Measurements from ENCODE around the gene ZAR1L.
"Not testable (repeated sequence)": the region's sequence is repeated elsewhere in the genome, so short reads cannot be mapped to it uniquely, and the experiment has no call there.

ZAR1L gene, protein sequence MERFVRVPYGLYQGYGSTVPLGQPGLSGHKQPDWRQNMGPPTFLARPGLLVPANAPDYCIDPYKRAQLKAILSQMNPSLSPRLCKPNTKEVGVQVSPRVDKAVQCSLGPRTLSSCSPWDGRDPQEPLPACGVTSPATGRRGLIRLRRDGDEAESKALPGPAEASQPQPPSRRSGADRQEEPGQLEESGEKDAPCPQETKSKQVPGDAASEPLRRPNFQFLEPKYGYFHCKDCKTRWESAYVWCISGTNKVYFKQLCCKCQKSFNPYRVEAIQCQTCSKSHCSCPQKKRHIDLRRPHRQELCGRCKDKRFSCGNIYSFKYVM

DNA sequence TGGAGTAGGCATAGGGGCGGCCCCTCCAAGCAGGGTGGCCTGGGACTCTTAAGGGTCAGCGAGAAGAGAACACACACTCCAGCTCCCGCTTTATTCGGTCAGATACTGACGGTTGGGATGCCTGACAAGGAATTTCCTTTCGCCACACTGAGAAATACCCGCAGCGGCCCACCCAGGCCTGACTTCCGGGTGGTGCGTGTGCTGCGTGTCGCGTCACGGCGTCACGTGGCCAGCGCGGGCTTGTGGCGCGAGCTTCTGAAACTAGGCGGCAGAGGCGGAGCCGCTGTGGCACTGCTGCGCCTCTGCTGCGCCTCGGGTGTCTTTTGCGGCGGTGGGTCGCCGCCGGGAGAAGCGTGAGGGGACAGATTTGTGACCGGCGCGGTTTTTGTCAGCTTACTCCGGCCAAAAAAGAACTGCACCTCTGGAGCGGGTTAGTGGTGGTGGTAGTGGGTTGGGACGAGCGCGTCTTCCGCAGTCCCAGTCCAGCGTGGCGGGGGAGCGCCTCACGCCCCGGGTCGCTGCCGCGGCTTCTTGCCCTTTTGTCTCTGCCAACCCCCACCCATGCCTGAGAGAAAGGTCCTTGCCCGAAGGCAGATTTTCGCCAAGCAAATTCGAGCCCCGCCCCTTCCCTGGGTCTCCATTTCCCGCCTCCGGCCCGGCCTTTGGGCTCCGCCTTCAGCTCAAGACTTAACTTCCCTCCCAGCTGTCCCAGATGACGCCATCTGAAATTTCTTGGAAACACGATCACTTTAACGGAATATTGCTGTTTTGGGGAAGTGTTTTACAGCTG lies at the start of gene ZAR1L, which contains the start of gene BRCA2:
Gene ZAR1L (minus strand): TSS at position 126 of the 790 bp plus-strand sequence. CDS start 3,438 bp downstream, outside the sequence.
Gene BRCA2 (plus strand): TSS at position 271 of the 790 bp plus-strand sequence. CDS start 953 bp downstream, outside the sequence.
- peak; percentile 58 for DNase-seq

DNA sequence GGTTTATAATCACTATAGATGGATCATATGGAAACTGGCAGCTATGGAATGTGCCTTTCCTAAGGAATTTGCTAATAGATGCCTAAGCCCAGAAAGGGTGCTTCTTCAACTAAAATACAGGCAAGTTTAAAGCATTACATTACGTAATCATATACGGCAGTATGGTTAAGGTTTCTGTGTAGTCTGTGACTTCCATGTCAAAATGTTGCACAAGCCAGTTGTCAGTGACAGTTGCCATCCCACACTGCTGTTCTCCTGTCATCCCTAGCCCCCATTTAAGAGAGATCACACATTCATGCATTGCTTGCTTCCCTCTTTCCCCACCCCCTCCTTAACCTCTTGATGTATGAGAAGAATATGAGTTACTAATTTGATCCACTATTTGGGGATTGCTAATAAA lies 47.4 kb upstream of the ZAR1L start:
- DNase-seq, result no peak

DNA sequence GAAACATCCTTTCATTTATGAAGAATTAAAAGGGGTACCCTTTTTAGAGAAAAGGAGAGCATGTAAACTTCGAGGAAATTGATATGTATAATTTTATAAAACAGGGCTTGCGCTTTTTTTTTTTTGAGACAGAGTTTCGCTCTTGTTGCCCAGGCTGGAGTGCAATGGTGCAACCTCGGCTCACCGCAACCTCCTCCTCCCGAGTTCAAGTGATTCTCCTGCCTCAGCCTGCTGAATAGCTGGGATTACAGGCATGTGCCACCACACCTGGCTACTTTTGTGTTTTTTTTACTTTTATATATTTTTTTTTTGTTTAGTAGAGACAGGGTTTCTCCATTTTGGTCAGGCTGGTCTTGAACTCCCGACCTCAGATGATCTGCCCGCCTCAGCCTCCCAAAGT lies 40.8 kb upstream of the ZAR1L start:
- DNase-seq, result not testable (repeated sequence)

DNA sequence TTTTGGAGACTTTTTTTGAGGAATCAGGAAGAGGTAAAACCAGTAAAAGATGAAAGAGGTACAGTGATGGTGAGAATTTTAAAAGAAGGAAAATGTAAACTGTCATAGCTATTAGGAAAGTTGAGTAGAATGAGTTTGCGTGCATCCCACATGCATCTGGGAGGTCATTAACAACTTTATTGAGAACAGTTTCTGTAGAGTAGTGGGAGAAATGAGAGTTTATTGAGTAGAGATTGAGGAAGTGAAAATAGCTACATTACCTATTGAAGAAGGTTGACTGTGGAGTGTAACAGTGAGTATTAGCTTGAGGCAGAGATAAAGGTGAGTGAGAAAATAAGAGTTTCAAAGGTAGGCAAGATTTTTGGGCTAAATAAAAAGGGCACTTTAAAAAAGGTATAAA lies 38.9 kb upstream of the ZAR1L start:
- DNase-seq, result no peak

DNA sequence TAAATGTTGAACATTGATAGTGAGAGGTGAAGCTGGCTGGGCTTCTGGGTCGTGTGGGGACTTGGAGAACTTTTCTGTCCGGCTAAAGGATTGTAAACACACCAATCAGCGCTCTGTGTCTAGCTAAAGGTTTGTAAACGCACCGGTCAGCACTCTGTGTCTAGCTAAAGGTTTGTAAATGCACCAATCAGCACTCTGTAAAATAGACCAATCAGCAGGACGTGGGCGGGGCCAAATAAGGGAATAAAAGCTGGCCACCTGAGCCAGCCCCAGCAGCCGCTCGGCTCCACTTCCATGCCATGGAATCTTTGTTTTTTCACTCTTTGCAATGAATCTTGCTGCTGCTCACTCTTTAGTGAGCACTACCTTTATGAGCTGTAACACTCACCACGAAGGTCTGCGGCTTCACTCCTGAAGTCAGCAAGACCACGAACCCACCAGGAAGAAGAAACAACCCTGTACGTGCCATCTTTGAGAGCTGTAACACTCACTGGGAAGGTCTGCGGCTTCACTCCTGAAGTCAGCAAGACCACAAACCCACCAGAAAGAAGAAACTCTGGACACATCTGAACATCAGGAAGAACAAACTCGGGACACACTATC lies 35.8 kb upstream of the ZAR1L start:
- not testable (repeated sequence) for DNase-seq

DNA sequence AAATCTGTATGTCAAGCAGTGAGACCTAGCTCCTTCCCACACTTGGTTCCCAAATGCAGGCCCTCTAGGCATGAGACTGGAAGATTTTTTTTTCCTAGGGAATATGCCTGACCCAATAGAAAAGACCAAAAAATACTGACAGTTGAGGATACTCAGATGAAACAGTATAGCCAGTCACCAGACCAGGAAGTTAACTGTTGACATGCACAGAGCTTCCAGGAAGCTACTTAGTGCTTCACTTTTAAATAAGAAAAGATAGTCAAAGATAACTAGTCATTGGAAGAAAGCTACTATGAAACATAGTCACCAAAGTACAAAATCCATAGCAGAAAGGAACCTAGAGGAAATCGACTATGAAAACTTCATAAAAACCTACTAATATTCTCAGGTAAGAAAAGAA lies 32.5 kb upstream of the ZAR1L start:
- DNase-seq, result no peak

DNA sequence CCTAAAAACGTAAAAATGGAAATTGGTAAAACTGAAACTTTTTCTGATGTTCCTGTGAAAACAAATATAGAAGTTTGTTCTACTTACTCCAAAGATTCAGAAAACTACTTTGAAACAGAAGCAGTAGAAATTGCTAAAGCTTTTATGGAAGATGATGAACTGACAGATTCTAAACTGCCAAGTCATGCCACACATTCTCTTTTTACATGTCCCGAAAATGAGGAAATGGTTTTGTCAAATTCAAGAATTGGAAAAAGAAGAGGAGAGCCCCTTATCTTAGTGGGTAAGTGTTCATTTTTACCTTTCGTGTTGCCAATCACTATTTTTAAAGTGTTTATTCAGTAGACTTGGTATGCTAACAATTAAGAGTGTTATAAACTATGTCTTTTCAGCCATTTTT lies 25.8 kb upstream of the ZAR1L start:
- DNase-seq, result no peak

DNA sequence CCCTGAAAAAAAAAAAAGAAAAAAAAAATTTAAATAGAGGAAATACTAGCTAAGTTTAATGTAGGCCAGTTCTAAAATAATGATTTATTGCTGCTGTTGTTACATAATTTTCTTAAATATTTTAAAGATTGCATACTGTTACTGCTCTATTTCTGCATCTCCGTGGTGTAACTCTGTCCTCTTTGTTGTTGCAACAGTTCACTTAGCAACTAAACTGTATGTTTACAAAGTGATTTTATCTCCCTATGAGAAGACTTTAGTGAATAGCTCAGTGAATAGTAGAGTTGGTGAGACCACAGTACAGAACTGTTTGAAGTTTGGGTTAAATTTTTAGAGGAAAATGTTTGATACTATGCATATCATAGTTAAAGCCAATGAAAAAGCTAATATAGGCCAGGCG lies 19.5 kb upstream of the ZAR1L start:
- DNase-seq, result no peak

DNA sequence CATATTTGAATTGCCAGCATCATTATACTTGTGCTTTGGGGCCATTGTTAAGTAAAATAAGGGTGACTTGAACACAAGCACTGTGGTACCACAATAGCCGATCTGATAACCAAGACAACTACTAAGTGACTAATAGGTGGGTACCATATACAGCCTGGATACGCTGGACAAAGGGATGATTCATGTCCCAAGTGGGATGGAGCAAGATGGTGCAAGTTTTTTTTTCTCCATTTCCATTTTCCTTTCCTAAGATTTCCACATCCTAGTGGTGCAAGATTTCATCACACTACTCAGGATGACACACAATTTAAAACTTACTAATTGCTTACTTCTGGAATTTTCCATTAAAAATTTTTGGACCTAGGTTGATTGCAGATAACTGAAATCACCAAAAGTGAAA lies 15.3 kb upstream of the ZAR1L start:
- DNase-seq, result no peak

DNA sequence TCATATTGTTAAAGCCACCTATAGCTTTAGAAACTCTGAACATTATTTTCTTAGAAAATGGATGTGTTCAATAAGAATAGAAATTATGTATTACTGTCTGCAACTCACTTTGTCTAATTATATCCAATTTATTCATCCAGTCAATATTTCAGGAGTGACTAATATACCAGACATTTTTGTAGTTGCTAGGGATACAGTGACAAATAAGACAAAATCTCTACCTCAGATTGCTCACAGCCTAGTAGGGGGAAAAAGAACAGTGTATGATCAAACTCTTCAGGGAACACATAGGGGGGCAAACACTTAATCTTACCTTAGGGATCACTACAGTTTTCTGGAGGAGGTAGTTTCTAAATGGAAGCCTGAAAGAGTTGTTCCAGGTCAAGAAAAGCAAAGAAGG lies 8.7 kb upstream of the ZAR1L start:
- DNase-seq, result no peak

DNA sequence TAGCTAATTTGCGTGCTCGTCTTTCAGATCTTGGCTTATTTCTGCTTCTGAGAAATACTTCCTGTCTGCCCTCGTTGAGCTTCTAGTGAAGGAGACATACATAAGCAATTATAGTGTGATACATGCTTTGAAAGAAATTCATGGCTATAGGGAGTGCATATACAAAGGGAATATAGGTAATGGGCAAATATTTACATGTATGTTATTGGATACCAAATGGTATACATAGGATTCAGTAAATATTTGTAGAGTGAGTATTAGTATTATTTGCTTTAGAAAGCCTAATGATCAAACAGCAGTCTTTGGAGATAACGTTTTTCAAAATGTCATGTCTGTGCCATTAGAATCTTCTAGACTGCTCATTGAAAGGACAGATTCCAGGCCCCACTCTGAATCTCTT lies 5.4 kb upstream of the ZAR1L start:
- DNase-seq, result no peak

DNA sequence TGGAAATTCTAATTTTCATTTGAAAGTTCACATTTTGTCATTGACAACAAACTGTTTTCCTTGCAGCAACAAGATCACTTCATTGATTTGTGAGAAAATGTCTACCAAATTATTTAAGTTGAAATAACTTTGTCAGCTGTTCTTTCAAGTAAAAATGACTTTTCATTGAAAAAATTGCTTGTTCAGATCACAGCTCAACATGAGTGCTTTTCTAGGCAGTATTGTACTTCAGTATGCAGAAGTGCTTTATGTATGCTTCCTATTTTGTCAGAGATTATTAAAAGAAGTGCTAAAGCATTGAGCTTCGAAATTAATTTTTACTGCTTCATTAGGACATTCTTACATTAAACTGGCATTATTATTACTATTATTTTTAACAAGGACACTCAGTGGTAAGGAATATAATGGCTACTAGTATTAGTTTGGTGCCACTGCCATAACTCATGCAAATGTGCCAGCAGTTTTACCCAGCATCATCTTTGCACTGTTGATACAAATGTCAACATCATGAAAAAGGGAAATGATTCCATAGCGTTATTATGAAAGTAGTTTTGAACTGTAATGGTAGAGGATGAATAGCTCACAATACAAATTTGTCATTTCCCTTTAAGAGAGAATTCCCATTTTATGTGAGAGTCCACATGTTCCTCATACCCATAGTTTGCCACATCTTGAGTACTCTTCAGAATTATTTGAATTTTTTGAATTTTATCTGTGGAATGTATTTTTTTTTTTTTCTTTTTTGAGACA lies 2.7 kb upstream of the ZAR1L start:
- no peak for DNase-seq

DNA sequence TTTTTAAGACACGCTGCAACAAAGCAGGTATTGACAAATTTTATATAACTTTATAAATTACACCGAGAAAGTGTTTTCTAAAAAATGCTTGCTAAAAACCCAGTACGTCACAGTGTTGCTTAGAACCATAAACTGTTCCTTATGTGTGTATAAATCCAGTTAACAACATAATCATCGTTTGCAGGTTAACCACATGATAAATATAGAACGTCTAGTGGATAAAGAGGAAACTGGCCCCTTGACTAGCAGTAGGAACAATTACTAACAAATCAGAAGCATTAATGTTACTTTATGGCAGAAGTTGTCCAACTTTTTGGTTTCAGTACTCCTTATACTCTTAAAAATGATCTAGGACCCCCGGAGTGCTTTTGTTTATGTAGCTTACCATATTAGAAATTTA lies 1.3 kb upstream of the ZAR1L start:
- no peak for DNase-seq

DNA sequence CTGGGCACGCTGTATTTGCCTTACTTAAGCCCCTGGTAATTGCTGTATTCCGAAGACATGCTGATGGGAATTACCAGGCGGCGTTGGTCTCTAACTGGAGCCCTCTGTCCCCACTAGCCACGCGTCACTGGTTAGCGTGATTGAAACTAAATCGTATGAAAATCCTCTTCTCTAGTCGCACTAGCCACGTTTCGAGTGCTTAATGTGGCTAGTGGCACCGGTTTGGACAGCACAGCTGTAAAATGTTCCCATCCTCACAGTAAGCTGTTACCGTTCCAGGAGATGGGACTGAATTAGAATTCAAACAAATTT lies 821 bp upstream of the ZAR1L start:
- no peak for DNase-seq

DNA sequence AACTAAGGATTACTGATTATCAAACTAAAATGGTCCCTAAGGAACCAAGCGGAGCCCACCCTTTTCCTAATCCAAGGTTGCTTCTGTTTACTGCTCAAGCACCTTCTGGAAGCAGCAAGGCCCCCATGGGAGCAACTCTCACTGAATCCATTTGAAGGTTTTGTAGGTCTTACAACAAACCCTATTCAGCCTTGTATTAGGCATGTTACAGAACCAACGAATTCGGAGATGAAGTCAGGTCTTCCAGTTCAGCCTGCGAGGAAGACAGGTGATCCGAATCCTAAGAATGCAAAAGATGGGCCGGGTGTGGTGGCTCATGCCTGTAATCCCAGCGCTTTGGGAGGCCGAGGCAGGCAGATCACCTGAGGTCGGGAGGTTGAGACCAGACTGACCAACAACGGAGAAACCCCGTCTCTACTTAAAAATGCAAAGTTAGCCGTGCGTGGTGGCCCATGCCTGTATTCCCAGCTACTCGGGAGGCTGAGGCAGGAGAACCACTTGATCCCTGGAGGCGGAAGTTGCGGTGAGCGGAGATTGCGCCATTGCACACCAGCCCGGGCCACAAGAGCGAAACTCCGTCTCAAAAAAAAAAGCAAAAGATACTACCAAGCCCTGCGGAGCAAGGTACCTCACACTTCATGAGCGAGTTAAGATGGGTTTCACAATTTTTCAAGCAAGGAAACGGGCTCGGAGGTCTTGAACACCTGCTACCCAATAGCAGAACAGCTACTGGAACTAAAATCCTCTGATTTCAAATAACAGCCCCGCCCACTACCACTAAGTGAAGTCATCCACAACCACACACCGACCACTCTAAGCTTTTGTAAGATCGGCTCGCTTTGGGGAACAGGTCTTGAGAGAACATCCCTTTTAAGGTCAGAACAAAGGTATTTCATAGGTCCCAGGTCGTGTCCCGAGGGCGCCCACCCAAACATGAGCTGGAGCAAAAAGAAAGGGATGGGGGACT lies 609 bp downstream of the ZAR1L start:
- no peak for DNase-seq

DNA sequence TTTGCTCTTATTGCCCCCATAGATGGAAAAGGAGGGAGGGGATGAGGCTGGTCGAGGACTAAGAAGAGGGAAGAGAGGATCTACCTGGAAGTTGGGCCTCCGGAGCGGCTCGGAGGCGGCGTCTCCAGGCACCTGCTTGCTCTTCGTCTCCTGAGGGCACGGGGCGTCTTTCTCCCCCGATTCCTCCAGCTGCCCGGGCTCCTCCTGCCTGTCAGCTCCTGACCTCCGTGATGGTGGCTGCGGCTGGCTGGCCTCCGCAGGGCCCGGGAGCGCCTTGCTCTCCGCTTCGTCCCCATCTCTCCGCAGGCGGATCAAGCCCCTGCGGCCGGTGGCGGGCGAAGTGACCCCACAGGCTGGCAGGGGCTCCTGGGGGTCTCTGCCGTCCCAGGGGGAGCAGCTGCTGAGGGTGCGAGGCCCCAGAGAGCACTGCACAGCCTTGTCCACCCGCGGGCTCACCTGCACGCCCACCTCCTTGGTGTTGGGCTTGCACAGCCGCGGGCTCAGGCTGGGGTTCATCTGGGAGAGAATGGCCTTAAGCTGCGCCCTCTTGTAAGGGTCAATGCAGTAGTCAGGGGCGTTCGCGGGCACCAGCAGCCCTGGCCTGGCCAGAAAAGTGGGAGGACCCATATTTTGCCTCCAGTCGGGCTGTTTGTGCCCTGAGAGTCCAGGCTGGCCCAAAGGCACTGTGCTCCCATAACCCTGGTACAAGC lies 3.8 kb downstream of the ZAR1L start:
- DNase-seq, result no peak

DNA sequence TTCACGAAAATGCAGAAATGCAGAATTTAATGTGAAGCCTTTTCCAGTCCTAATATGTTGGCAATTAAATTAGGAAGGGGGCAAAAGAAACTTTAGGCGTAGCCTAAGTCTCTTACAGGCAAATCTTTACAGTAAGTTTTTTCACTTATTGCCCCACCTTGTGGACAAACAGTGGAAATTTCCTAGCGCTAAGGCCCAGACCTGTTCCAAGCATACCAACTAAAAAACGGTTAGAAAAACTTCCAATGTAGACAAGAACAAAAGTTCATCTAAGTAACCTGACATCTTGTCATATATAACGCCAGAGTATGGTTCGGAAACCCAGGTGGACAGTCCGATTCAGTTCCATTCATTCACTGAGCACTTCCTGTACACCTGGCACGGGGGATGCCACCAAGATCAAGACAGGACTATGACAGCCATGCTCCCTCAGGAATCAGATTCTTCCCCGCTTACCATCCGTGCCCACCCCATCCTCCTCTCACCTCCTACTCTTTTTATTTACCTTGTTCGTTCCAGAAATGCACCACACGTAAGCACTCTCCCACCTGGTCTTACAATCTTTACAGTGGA lies 4.9 kb downstream of the ZAR1L start:
- no peak for DNase-seq

DNA sequence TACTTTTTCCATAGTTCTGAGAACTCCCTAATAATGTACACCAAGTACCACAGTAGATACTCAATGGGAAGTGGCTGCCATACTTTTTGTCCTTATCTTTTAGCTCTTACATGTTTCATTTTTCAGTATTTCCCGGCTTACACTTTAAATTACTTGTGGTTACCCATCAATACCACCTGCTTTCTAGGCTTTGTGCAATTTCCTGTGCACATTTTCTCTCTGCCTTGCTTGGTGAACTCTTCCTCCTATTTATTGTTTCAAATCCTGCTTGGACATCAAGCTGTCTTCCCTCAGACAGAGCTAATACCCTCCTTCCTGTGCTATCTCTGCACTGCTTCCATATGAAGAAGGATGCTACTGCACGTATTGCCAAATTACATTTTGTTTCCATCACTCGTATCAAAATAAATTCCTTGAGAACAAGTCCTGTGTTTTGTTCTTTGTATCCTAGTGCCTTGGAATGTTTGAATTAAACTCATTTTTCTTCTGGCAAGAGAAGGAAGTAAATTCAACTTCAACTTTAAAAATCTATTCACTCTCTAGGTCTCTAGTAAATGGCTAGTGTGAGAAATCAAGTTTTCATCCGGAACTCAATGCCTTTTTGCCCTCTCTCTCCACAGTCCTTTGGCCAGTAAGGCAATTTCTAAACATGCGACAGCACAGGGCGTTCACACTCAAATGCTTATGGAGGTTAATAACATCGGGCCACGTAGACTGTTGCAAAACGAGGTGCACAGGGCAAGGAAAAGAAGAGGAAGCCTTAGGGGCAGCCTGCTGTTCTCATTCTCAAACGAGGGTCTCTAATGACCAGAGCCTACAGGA lies 5.6 kb downstream of the ZAR1L start:
- no peak for DNase-seq

DNA sequence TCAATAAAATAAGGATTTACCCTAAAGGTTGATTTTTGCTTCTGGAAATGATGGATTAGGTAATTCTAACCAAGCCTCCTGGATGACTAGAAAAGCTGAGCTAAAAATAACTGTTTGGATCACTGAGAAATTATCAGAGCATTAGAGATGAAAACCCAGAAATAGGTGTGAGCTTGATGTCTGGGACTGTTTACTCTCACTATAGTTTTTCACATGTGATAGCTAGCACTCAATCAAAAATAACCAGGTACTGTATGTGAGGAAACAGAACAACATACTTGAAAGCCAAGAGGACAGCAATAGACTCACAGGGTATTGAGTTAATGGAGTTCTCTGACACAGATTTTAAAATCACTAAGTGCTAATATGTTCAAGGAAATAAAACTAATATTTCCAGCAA lies 9.5 kb downstream of the ZAR1L start:
- DNase-seq, result no peak

DNA sequence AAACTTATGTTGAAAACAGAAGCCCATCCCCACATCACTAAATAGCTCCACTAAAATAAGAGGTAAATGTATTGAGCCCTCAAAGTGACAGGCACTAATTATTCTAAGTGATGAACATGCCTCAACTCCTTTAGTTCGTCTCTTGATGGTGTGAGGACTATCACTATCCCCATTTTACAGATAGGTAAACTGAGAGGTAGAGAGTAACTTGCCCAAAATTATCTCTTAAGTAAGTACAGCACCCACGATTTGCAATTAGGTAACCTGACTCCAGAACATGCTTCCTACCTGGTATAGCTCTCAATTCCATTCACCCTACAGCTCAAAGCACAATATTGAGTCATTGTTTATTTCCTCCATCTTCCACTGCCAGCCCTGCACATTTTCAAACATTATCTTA lies 12.7 kb downstream of the ZAR1L start:
- DNase-seq, result no peak

Data from GOT3 (cell line).